IPS-18c (cell line): Measurements from ENCODE around the gene BRINP1.
A peak's percentile ranks its signal among the peaks of the same experiment; 100 is the strongest.

ENCODE experiments used
- H3K4me3 ChIP-seq: 2 replicates; pipeline ENCODE4 v1.7.0; 2013; ENCODE audit warnings: low read depth, mild to moderate bottlenecking, low read length, moderate library complexity; ENCODE audit not compliant: insufficient read depth
- H3K9me3 ChIP-seq: one replicate; pipeline ENCODE4 v1.6.1; 2013; ENCODE audit warnings: mild to moderate bottlenecking, low read length, moderate library complexity; ENCODE audit not compliant: control insufficient read depth, insufficient read depth

BRINP1 gene

GRCh38 chr9:119368681-119369581, at the start of gene BRINP1:
TSS of gene BRINP1 (minus strand) at chr9:119369435. CDS start at chr9:119313355, 56,080 bp downstream.
- Histone ChIP-seq H3K4me3 (peak within 1 kb of the TSS; percentile 83), H3K9me3 (no peaks in the 10 kb centered on the region)

GRCh38 chr9:119418721-119419120, 49.5 kb upstream of the BRINP1 start:
- Histone ChIP-seq H3K9me3 (no peaks in the 10 kb centered on the region), H3K4me3 (no peak overlapping the region)

- Histone ChIP-seq H3K4me3 (no peak overlapping the region), H3K9me3 (no peaks in the 10 kb centered on the region)
Observed at GRCh38 chr9:119416793-119417192, 47.6 kb upstream of the BRINP1 start.

- H3K4me3 ChIP-seq: no peak overlapping the region
- H3K9me3 ChIP-seq: no peaks in the 10 kb centered on the region
Observed at GRCh38 chr9:119412399-119412798, 43.2 kb upstream of the BRINP1 start.

- H3K9me3 ChIP-seq: no peaks in the 10 kb centered on the region
- no peak overlapping the region for H3K4me3 ChIP-seq
Observed at GRCh38 chr9:119409552-119409951, 40.3 kb upstream of the BRINP1 start.

GRCh38 chr9:119400606-119401005, 31.4 kb upstream of the BRINP1 start:
- H3K9me3 ChIP-seq: no peaks in the 10 kb centered on the region

GRCh38 chr9:119398350-119398749, 29.1 kb upstream of the BRINP1 start:
- H3K4me3 ChIP-seq: no peak overlapping the region
- no peaks in the 10 kb centered on the region for H3K9me3 ChIP-seq

More at GRCh38 chr9:119400606-119401005, 31.4 kb upstream of the BRINP1 start:
- no peak overlapping the region for H3K4me3 ChIP-seq

- Histone ChIP-seq H3K4me3 (no peak overlapping the region), H3K9me3 (no peaks in the 10 kb centered on the region)
Observed at GRCh38 chr9:119391878-119392277, 22.6 kb upstream of the BRINP1 start.

GRCh38 chr9:119375892-119376291, 6.7 kb upstream of the BRINP1 start:
- no peaks in the 10 kb centered on the region for H3K9me3 ChIP-seq

GRCh38 chr9:119372951-119373350, 3.7 kb upstream of the BRINP1 start:
- Histone ChIP-seq H3K9me3 (no peaks in the 10 kb centered on the region), H3K4me3 (no peak overlapping the region)

More at GRCh38 chr9:119375892-119376291, 6.7 kb upstream of the BRINP1 start:
- H3K4me3 ChIP-seq: no peak overlapping the region

- Histone ChIP-seq H3K4me3 (no peak overlapping the region), H3K9me3 (no peaks in the 10 kb centered on the region)
Observed at GRCh38 chr9:119370816-119371215, 1.6 kb upstream of the BRINP1 start.

GRCh38 chr9:119369680-119370366, 588 bp upstream of the BRINP1 start:
- Histone ChIP-seq H3K9me3 (no peaks in the 10 kb centered on the region), H3K4me3 (peak overlapping the region; percentile 83)

GRCh38 chr9:119368179-119368578, 1.1 kb downstream of the BRINP1 start:
- no peaks in the 10 kb centered on the region for H3K9me3 ChIP-seq
- peak overlapping the region; percentile 83 for H3K4me3 ChIP-seq

GRCh38 chr9:119367683-119368075, 1.6 kb downstream of the BRINP1 start:
- Histone ChIP-seq H3K4me3 (peak overlapping the region; percentile 83), H3K9me3 (no peaks in the 10 kb centered on the region)

- H3K4me3 ChIP-seq: peak overlapping the region; percentile 83
- H3K9me3 ChIP-seq: no peaks in the 10 kb centered on the region
Observed at GRCh38 chr9:119366909-119367682, 2.1 kb downstream of the BRINP1 start.

GRCh38 chr9:119365291-119366027, 3.8 kb downstream of the BRINP1 start:
- no peak overlapping the region for H3K4me3 ChIP-seq

GRCh38 chr9:119360237-119360636, 9.0 kb downstream of the BRINP1 start:
- no peak overlapping the region for H3K4me3 ChIP-seq
- H3K9me3 ChIP-seq: no peaks in the 10 kb centered on the region

More at GRCh38 chr9:119365291-119366027, 3.8 kb downstream of the BRINP1 start:
- H3K9me3 ChIP-seq: no peaks in the 10 kb centered on the region
